ENCODE measurements around the gene DDX27.

The DDX27 gene

GRCh38 chr20:49281059-49281912, 62.1 kb downstream of the DDX27 start:
- no peak for TF ChIP-seq CTCF (conservative IDR thresholded peaks at IDR 0.05; ENCODE audit: low read depth, low read length)
- peak; percentile 70 for DNase-seq (ENCODE audit: low read depth)
- peak overlapping the region; percentile 64 for H3K4me3 ChIP-seq (ENCODE audit: low read depth, low read length)

GRCh38 chr20:49281913-49282467, 62.8 kb downstream of the DDX27 start:
- H3K4me3 ChIP-seq (ENCODE audit: low read depth, low read length) = peak overlapping the region; percentile 64
- no peak for TF ChIP-seq CTCF (conservative IDR thresholded peaks at IDR 0.05; ENCODE audit: low read depth, low read length)
- DNase-seq (ENCODE audit: low read depth) = no peak

- H3K4me3 ChIP-seq (ENCODE audit: low read depth, low read length) = peak overlapping the region; percentile 29
- DNase-seq (ENCODE audit: low read depth) = no peak
- no peak for TF ChIP-seq CTCF (conservative IDR thresholded peaks at IDR 0.05; ENCODE audit: low read depth, low read length)
These were observed 63.5 kb downstream of the DDX27 start for GRCh38 chr20:49282584-49283171.

DNA sequence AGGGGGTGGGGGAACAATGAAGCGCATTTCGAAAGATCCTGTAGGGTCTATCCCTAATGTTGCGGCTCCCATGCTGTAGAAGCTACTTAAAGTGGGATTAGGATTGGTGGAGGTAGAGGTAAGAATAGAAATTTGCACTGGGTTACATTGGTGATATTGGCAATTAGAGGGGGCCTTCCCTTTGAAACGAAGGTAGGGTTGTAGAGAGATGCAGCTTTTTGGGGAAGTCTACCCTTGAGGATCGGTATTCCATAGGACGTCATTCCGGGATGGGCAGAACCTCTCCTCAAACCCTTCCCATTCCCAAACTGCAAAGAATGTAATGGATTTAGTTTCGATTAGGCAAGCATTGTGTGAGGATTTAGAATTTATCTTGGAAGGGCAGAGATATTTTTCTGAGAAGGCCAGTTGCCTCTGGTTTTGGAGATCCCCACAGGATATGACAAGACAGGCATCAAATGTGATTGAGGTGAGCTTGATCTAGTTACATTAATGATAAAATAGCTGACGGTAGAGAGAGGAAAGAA, 64.0 kb downstream of the DDX27 start:
- TF ChIP-seq CTCF (conservative IDR thresholded peaks at IDR 0.05; ENCODE audit: low read depth, low read length) = no peak
- H3K4me3 ChIP-seq (ENCODE audit: low read depth, low read length) = peak overlapping the region; percentile 22
- DNase-seq (ENCODE audit: low read depth) = no peak

- DNase-seq (ENCODE audit: low read depth) = no peak
- TF ChIP-seq CTCF (conservative IDR thresholded peaks at IDR 0.05; ENCODE audit: low read depth, low read length) = no peak
- H3K4me3 ChIP-seq (ENCODE audit: low read depth, low read length) = peak overlapping the region; percentile 22
These were observed 64.7 kb downstream of the DDX27 start for GRCh38 chr20:49283703-49284625.

DNA sequence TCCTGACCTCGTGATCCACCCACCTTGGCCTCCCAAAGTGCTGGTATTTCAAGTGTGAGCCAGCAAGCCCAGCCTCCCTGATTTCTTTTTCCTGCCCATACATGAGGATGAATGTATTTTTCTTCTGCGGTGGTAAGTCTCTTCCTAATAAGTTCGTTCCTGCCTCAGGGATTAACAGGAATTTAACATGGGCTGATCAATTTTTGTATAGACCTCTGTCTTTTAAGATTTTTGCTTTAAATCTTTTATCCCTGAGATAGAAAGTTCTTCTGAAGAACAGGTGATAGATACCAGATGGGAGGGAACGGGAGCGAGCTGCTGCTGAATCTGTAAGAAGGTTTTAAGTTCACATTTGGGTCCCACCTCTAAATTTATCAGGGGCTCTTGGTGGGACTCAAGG, 65.6 kb downstream of the DDX27 start:
- H3K4me3 ChIP-seq (ENCODE audit: low read depth, low read length) = no peak overlapping the region
- DNase-seq (ENCODE audit: low read depth) = no peak
- no peak for TF ChIP-seq CTCF (conservative IDR thresholded peaks at IDR 0.05; ENCODE audit: low read depth, low read length)
